Dedifferentiated amniotic fluid mesenchymal stem cell (primary cell): ENCODE measurements around the gene DOCK1.

ENCODE experiments used
- DNase-seq: peaks from one replicate; pipeline ENCODE4 v3.0.0-alpha.2; 2016; ENCODE audit errors: extremely low spot score

The DOCK1 gene

GRCh38 chr10:127011174-127011573 is 105.9 kb downstream of the DOCK1 start:
- DNase-seq = no peak

DNA sequence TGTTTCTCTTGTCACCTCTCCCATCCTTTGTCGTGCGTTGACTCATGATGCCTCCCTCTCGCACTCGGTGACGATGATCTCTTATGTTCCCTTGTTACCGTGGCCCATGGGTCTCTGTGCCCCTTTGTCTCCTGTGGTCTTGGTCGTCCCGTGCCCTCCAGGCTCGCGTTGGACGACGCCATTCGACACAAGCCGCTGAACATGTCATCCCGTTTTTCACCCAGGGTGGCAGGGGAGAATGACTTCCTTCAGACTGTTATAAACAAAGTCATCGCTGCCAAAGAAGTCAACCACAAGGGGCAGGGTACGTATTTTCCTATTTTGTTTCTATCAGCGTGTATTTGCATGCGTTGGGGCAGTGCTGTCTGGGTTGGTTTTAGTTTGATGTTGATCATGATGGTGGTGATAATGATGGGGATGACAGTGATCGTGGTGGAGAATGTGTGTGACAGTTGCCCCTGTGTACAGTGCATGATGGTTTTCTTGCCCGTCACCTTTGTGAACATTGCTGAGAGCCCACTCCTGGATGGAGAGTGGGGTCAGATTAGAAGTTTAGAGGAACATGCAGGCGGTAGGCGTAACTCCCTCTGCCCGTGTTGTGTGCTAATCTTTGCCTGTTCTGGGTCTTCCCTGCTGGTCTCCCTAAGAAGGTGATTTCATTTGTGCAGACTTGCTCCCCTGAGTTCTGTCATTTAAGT is 107.0 kb downstream of the DOCK1 start:
- no peak for DNase-seq

GRCh38 chr10:127012769-127013152 is 107.5 kb downstream of the DOCK1 start:
- no peak for DNase-seq

- DNase-seq = no peak
Measured at GRCh38 chr10:127013211-127013656, 108.0 kb downstream of the DOCK1 start.

DNA sequence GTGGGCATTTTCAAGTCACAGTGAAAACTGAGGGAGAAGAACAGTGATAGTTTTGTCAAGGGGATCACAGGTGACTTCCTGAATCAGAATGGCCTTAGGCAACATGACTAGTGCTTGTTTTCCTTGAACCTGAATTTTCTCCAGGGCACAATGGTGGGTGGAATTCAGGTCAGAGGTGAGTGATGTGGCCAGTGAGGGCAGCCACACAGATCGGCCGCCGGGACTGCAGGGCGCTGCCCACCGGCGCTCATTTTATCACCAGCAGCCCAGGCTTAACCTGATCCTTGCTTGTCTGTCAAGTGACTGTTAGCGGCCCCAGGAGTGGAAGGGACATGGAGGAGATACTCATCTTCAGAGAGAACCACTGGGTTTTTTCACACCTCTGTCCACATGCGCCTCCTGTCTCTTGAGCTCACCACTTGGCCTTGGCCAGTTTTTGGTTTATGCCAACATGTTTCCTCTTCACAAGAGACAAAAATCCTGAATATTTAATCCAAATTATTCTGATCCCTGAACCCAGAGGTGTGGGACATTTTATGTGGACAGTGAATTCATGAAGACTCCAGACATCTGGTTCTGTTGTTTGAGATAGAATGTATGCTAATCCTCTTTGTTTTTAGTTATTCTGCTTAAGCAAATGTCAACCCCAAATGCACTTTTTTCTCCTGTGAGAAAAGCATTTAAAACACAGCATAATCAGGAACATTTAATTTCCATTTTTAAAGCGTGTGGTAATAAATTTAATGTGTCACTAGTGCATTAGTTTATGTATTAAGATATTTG is 108.7 kb downstream of the DOCK1 start:
- no peak for DNase-seq

DNA sequence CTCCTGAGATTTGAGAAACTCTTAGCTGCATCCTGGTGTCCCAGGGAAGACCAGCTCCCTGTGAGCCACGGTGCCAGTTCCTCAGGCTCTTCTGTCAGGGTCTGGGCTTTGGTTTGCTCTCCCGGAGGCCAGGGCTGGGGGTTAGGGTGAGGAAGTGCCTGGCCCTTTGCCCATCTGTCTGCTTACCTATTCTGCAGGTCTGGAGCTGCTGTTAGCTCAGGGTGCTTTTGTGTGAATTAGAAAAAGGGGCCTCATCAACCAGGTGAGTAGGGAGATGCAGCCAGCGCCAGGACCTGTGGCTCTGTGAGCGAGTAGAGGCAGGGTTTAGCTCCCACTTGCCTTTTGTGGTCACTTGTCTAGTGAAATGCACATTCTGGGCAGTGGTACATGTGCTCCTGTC is 109.4 kb downstream of the DOCK1 start:
- no peak for DNase-seq

DNA sequence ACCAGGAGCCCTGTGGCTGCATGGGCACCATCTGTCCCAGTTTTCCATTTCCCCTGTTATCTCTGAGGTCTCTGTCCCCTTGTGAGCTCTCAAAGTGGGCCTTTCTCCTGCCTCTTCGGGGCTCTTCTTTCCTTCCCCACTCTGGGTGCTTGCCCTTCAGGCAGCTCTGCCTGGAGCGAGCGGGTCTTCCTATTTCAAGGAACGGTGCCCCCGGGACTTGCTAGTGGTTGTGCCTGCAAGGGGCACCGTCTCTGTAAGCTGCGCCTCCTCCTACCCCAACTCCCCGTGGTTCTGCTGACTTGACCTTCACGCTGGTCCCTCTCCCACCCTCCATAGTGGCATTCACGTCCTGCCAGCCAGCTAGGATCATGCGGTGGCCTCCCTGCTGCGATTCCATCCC is 110.1 kb downstream of the DOCK1 start:
- no peak for DNase-seq

DNA sequence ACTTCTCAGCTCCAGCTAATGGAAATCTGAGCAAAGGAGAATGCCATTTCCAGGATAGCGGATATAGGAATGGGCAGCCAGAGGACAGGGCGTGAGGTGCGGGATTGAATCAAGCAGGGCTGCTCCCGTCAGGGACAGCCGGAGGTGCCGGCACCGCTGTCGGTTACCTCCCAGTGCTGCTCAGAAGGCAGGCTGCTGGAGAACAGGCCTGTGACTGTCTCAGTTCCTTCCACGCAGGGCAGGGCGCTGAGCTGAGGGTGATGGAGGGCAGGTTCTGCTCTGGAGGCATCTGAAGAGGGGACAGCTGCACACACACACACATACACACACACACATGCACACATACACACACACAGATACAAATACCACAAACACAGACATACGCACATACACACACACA is 111.1 kb downstream of the DOCK1 start:
- DNase-seq = no peak

- DNase-seq = no peak
Measured at GRCh38 chr10:127017541-127018297, 112.5 kb downstream of the DOCK1 start.

DNA sequence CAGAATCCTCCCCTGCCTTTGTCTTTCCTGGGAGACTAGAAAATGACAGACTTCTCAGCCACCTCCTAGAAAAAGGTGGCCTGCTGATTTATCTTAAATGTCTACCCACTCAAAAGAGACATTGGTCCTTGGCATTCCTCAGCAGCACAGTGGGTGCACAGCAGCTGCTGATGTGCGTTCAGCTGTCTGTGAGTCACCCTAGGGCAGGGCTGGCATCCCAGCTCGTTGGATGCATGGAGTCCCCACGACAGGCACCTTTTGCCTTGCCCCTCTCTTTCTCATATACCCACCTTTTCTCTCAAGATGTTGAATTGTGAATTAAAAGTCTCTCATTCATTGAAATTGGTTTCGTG is 113.0 kb downstream of the DOCK1 start:
- DNase-seq = no peak

DNA sequence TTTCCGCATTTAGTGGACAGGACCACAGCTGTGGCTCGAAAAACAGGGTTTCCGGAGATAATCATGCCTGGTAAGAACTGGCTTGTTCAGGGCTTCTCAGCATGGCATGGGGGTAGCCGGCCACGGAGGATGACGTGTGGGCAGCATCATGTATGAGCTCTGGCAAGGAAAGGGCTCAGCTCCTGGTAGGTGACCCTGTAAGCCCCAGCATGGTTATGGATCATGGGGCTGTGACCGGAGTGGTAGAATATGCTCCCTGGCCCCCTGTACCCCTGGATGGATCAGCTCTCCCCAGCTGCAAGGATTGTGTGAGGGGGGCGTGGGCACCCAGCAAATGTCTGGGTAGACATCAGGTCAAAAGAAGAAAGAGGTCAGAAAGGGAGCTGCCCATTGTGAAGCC is 113.5 kb downstream of the DOCK1 start:
- DNase-seq = no peak

DNA sequence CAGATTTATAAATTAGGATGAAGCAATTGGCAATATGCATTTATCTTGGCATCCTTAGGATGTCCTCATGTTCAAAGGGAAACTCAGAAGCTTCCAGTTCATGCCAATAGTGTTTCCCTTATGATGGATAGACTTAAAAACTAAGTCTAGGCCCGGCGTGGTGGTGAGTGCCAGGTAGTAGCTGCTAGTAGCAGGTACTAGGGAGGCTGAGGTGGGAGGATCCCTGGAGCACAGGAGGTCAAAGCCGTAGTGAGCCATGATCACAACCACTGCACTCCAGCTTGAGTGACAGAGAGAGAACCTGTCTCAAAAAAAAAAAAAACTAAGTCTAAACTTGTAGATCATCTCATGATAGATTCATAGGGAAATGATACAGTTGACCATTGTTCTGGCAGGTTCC is 115.0 kb downstream of the DOCK1 start:
- no peak for DNase-seq

DNA sequence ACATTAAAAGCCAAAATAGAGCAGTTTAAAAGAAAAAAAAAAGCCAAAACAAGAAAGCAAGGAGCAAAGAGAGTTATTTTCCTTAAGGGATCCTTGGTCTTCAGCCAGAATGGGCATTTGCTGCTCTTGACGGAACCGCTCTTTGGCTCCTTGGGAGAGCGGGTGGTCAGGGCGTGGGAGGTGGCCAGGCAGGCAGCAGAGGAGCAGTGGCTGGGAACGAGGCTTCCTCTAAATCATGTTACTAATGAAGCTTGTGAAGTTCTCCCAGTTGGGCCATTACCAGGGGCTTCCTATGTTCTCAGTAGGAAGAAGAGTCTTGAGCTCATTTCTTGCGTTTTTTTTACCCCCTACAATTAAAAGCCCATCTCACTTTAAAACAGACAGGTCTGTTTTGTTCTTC is 116.6 kb downstream of the DOCK1 start:
- no peak for DNase-seq

- DNase-seq = no peak
Measured at GRCh38 chr10:127024685-127025435, 119.6 kb downstream of the DOCK1 start.

DNA sequence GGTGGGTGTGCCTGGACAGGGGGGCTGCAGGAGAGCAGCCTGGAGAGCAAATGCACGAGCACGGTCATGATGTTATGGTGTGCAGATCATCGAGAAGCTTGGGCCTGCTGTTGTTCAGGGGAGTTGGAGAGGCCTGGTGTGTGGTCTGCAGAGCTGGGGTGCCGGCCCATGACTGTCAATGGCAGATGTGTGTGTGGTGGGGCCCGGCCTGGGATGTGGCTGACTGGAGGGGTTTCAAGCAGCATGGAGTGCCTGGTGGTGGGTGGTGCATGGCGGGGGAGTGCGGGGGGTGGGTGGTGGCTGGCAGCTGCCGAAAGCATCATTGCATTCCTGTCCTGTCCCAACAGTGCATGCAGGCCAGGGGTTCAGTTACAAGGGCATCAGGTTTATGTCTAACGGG is 122.6 kb downstream of the DOCK1 start:
- DNase-seq = no peak

DNA sequence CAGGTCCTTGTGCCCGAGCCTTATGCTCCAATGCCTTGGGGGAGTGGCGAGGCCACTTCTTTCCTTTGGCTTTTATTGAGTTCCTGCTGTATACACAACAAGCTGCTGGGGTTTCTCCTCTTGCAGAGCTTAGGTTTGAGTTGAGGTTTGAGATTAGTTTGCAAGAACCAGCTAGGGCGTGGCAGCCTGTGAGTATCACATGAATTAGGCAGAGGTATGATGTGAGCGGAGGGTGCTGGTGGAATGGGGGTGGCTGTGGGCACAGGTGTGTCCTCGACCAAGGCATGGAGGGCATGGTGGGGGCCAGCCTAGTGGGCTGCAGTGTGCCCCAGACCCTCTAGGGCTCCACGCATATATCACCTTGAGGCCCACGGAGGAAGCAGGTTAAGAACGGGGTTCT is 123.3 kb downstream of the DOCK1 start:
- no peak for DNase-seq

DNA sequence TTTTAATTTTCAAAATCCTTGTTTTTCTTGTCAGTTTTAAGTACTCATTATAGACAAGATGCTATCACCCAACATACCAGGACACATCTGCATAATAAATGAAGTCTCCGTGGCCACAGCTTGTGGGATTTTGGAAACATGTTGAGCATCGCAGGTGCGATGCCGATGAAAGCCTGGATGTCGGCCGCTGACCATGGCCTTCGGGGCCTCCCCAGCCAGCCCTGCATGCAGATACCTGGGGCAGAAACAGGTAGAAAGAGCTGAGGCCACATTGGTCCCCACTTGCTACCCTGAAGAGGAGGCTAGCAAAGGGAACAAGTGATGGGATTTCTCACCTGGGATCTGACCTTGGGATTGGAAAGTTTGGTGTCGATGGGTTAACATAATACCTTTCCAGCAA is 123.8 kb downstream of the DOCK1 start:
- DNase-seq = no peak

DNA sequence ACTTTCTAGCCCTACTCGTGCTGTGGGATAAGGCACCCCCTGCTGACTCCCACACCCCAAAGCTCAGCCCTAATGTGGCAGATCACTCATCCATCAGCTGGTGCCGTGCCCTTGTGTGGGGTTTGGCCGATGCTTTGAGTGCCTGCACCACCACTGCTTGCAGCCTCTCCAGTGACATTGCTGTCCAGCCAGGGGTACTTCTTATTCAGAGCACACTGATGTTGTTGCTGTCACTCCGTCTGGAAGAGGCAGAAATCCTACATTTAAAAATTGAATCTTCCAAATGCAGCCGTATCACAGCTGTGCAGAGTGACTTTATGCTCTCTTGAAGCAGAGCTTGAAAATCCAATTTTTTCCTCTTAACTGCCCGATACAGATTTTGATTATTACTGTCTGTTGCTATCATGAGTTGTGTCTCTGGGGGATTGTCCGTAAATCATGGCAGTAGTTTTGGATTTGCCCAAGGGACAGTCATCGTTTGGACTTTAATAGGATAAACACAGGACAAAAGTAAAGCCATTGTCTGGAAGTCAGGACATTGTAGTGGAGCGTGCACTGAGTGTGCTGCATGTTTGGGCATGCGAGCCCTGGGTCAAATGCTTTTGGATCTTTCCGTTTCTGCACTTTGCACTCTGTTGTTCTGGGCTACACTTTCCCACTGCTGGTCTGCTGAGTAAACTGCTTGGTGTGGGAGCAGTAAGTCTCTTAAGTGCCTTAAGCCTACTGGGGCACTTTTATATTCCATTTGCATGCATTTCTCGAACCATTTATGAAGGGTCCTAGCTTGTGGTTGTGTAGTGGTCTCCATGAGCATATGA is 128.2 kb downstream of the DOCK1 start:
- no peak for DNase-seq

DNA sequence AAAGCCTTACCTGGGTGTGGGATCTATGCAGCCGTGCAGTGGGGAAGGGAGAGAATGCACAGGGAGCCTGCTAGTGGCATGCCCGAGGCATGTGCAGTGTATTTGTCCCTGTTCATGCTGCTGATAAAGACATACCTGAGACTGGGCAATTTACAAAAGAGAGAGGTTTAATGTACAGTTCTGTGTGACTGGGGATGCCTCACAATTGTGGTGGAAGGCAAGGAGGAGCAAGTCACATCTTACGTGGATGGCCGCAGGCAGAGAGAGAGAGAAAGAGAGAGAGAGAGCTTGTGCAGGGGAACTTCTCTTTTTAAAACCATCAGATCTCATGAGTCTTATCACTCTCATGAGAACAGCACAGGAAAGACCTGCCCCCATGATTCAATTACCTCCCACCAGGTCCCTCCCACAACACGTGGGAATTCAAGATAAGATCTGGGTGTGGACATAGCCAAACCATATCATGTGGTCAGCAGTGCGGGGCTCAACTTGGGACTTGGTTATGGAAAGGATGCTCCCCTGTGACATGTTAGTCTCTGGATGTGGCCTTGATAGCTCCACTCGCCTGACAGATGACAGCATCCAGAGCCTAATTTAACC is 128.9 kb downstream of the DOCK1 start:
- DNase-seq = no peak

- DNase-seq = no peak
Measured at GRCh38 chr10:127034790-127035189, 129.6 kb downstream of the DOCK1 start.

DNA sequence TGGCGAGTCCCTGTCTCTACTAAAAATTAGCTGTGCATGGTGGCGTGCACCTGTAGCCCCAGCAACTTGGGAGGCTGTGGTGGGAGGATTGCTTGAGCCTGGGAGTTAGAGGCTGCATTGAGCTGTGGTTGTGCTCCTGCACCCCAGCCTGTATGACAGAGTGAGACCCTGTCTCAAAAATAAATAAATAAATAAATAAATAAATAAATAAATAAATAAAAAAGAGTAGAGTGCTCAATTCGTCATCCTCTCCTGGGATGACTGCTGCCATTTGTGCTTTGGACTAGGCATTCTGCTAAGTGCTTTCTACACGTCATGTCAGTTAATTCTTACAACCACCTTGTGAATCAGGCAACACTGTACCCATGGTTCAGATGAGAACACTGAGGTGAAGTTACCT is 130.6 kb downstream of the DOCK1 start:
- no peak for DNase-seq
